Colonic mucosa (tissue), 4 donors: Measurements from ENCODE around the gene CBY2. TPM values are rescaled to one million over a fixed set of nuclear protein-coding genes. Genes with fewer than 3 reads are reported as not detected.

Experiments
- DNase-seq: peaks from one replicate; pipeline ENCODE4 v3.0.0-alpha.2; 2020
- H3K27ac ChIP-seq: fragments of 200-600 bp; one replicate; pipeline ENCODE4 v1.8.0; 2021
- H3K27me3 ChIP-seq: fragments of 200-600 bp; one replicate; pipeline ENCODE4 v1.8.0; 2021
- H3K36me3 ChIP-seq: fragments of 200-600 bp; one replicate; pipeline ENCODE4 v1.8.0; 2021
- H3K4me1 ChIP-seq: fragments of 200-600 bp; one replicate; pipeline ENCODE4 v1.8.0; 2021; ENCODE audit warnings: mild to moderate bottlenecking
- H3K4me3 ChIP-seq: fragments of 200-600 bp; one replicate; pipeline ENCODE4 v1.8.0; 2021
- H3K9ac ChIP-seq, 2 donors: one replicate each; pipeline ENCODE4 v1.7.0; 2013; ENCODE audit warnings: control low read depth in 2 of 2, low read depth in 2 of 2, low read length in 2 of 2
- H3K9me3 ChIP-seq: fragments of 200-600 bp; one replicate; pipeline ENCODE4 v1.8.0; 2021
- intact Hi-C: fragments of 100-400 bp; cut with DNase I; formaldehyde crosslinking; loops from one replicate; pipeline ENCODE4 v1.14.1; 2022
- total RNA-seq, 2 donors: library from RNA; stranded (reverse); fragmentation: NEBNext Ultra II Directional in 1 of 2; extraction: Animal tissue kit (Norgen Biotek cat#: 25700) in 1 of 2; gene quantifications; one replicate each; pipeline ENCODE4 v1.2.1, GENCODE V29; 2021
- TF ChIP-seq, protein P1 (sequence below): fragments of 200-600 bp; IDR thresholded peaks from one replicate; pipeline ENCODE4 v1.8.0; 2022; ENCODE audit warnings: antibody characterized with exemption, mild to moderate bottlenecking
- donor health status: healthy.
- donor health status: DM: no; HTN: no; CAD: no.
- donor health status: DM: no; HTN: no; CAD: no.

The CBY2 gene
- total RNA-seq, 2 donors from 2014 or later: not detected

DNA sequence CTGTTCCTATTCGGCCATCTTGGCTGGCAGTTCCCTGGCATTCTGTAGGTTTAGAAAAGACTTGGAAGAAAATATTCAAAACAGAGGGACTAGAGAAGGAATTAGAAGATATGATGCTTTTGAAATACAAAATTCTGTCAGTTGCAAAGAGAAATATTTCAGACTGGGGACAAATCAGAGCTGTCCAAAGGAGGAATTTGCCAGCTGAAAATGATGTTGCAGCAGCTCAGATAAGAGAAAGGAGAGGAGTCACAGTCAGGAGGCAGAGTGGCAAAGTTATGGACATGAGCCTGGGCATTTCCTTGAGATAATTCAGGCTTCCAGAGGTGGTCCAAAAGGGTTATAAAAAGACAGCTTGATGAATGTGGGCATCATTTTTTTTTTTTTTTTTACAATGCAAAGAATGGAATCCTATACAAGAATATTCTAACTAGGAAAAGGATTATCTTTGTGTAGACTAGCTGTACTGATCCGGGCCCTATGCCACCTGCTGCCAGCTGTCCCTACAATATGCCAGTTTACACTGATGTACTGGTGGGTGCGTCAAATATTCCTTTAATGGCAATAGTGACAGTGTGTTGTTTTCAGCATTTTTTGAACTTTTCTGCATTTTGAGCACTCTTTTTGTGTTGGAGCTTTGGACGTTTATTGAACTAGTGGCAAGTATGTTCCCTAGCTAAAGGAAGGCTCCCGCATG is 31.8 kb upstream of the CBY2 start:
- Histone ChIP-seq H3K9ac (no peak overlapping the region), H3K27ac (no peak overlapping the region), H3K9me3 (no peaks in the 10 kb centered on the region), H3K27me3 (no peaks in the 10 kb centered on the region), H3K4me1 (no peaks in the 10 kb centered on the region), H3K4me3 (no peak overlapping the region), H3K36me3 (no peaks in the 10 kb centered on the region)
- TF ChIP-seq, protein P1, sequence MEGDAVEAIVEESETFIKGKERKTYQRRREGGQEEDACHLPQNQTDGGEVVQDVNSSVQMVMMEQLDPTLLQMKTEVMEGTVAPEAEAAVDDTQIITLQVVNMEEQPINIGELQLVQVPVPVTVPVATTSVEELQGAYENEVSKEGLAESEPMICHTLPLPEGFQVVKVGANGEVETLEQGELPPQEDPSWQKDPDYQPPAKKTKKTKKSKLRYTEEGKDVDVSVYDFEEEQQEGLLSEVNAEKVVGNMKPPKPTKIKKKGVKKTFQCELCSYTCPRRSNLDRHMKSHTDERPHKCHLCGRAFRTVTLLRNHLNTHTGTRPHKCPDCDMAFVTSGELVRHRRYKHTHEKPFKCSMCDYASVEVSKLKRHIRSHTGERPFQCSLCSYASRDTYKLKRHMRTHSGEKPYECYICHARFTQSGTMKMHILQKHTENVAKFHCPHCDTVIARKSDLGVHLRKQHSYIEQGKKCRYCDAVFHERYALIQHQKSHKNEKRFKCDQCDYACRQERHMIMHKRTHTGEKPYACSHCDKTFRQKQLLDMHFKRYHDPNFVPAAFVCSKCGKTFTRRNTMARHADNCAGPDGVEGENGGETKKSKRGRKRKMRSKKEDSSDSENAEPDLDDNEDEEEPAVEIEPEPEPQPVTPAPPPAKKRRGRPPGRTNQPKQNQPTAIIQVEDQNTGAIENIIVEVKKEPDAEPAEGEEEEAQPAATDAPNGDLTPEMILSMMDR: no peak
- no peak for DNase-seq
- intact Hi-C loops: no loop called here

DNA sequence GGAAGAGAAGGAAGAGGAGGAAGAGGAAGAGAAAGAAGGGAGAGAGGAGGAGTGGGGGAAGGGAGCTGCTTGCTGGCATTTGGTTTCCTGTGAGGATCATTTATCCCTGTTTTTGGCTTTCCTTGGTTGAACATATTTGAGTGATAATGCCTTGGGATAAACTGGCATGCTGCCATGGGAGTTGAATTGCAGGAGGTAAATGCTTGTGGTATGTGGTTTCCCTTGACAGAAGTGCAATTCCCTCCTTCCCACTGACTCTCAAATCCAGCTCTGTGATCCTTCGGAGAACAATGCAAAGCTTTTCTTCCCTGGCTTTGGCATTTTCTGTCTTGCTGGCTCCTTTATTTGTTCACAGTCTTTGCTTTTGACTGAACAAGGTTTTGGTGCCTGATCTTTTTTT is 27.2 kb upstream of the CBY2 start:
- TF ChIP-seq, protein P1: no peak
- no peak for DNase-seq

DNA sequence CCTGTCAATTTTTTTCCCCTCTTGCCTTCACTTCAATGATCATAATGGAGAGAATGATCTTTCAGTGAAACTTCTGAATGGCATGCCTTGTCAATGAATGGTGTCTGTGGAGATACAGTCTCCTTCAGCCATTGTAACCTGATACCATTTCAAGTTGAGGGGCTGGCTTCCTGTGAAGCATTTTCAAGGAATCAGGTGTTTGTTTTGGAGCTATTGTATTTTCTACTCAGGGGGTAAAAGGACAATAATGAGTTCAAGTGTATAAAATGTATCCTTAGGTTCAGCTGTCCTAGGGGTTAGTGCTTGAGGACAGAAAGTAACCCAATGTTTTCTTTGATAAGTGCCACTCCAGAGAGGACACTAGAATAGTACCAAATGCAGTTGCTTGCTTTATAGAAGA is 23.8 kb upstream of the CBY2 start:
- H3K27ac ChIP-seq: no peak overlapping the region
- no peaks in the 10 kb centered on the region for H3K9me3 ChIP-seq
- no peaks in the 10 kb centered on the region for H3K36me3 ChIP-seq

More for the DNA sequence above, 27.2 kb upstream of the CBY2 start:
- H3K4me3 ChIP-seq: no peak overlapping the region
- no peaks in the 10 kb centered on the region for H3K27me3 ChIP-seq
- H3K9ac ChIP-seq: no peak overlapping the region
- H3K36me3 ChIP-seq: no peaks in the 10 kb centered on the region
- H3K9me3 ChIP-seq: no peaks in the 10 kb centered on the region
- H3K27ac ChIP-seq: no peak overlapping the region
- no peaks in the 10 kb centered on the region for H3K4me1 ChIP-seq
- intact Hi-C loops: no loop called here

DNA sequence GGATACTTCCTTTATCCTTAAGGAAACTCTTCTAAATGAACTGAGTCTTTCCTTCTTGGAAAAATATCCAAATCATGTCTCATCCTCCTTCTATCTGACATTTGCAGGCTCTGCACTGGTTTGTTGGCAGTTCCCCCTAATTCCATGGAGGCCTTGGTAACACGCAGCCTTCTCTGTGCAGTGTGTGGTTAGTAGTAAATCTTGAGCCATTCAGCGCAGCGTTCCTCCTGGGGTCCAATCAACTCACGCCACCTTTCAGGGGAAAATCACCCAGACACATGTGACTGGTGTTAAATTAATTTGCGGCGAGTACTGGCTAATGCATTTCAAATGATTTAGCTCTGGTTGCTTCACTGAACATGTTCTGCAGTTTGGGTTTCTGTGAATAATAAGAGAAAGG is 21.0 kb upstream of the CBY2 start:
- H3K4me1 ChIP-seq: no peaks in the 10 kb centered on the region
- TF ChIP-seq, protein P1: no peak
- intact Hi-C loops: no loop called here
- H3K4me3 ChIP-seq: no peak overlapping the region
- no peak overlapping the region for H3K27ac ChIP-seq
- no peaks in the 10 kb centered on the region for H3K36me3 ChIP-seq
- no peak for DNase-seq
- H3K9ac ChIP-seq: no peak overlapping the region
- no peaks in the 10 kb centered on the region for H3K9me3 ChIP-seq
- H3K27me3 ChIP-seq: no peaks in the 10 kb centered on the region

More for the DNA sequence above, 23.8 kb upstream of the CBY2 start:
- H3K9ac ChIP-seq: no peak overlapping the region
- H3K27me3 ChIP-seq: no peaks in the 10 kb centered on the region
- DNase-seq: no peak
- TF ChIP-seq, protein P1: no peak
- H3K4me3 ChIP-seq: no peak overlapping the region
- intact Hi-C loops: no loop called here
- H3K4me1 ChIP-seq: no peaks in the 10 kb centered on the region

DNA sequence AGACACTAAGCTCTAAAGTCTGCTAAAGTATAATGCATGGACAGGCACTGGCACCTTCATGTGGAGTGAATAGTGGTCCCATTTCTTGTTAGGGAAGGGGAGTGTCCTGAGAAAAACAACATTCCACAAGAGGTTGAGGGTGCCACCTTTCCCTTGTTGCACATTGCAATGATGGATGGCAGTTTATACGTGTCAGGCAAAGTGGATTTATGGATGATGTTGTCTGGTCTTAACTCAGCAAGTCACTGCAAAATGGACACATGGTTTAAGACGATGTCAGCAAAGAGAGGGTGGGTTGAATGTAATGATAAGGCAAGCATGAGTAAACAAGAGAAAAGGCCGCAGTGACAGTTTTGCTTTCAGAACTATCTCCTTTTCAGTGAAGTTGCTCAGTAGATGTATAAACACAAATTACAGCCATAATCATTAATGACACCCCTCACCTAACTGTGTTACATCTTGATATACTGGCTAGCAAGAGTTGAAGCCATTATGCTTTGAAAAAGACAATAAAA is 19.6 kb upstream of the CBY2 start:
- H3K4me3 ChIP-seq: no peak overlapping the region
- no peak for DNase-seq
- H3K4me1 ChIP-seq: no peaks in the 10 kb centered on the region
- intact Hi-C loops: no loop called here
- H3K27me3 ChIP-seq: no peaks in the 10 kb centered on the region
- H3K36me3 ChIP-seq: no peaks in the 10 kb centered on the region
- no peak overlapping the region for H3K9ac ChIP-seq
- no peaks in the 10 kb centered on the region for H3K9me3 ChIP-seq
- TF ChIP-seq, protein P1: no peak
- H3K27ac ChIP-seq: no peak overlapping the region
